ENCODE measurements around the gene GFAP.
A peak's percentile ranks its signal among the peaks of the same experiment; 100 is the strongest.

The GFAP gene

GRCh38 chr17:44931376-44931775 is 16.1 kb upstream of the GFAP start:
- no peak for DNase-seq

GRCh38 chr17:44930667-44931066 is 15.4 kb upstream of the GFAP start:
- DNase-seq: no peak

- no peak for DNase-seq
Observed at GRCh38 chr17:44928950-44929720, 13.8 kb upstream of the GFAP start.

- DNase-seq: no peak
Observed at GRCh38 chr17:44928136-44928535, 12.8 kb upstream of the GFAP start.

- DNase-seq: no peak
Observed at GRCh38 chr17:44927696-44928095, 12.4 kb upstream of the GFAP start.

- DNase-seq: no peak
Observed at GRCh38 chr17:44926821-44927525, 11.7 kb upstream of the GFAP start.

GRCh38 chr17:44925731-44926697 is 10.7 kb upstream of the GFAP start:
- DNase-seq: no peak

GRCh38 chr17:44924107-44924544 is 8.8 kb upstream of the GFAP start:
- DNase-seq: no peak

GRCh38 chr17:44922746-44923470 is 7.6 kb upstream of the GFAP start:
- DNase-seq: no peak

- no peak for DNase-seq
Observed at GRCh38 chr17:44922136-44922535, 6.8 kb upstream of the GFAP start.

GRCh38 chr17:44921122-44921882 is 6.0 kb upstream of the GFAP start:
- no peak for DNase-seq

- no peak for DNase-seq
Observed at GRCh38 chr17:44920565-44920940, 5.3 kb upstream of the GFAP start.

GRCh38 chr17:44919885-44920564 is 4.7 kb upstream of the GFAP start:
- peak in 1 of 2 experiments; percentile 84 for DNase-seq

GRCh38 chr17:44919411-44919810 is 4.1 kb upstream of the GFAP start:
- no peak for DNase-seq

GRCh38 chr17:44918006-44918405 is 2.7 kb upstream of the GFAP start:
- no peak for DNase-seq

GRCh38 chr17:44917456-44917855 is 2.2 kb upstream of the GFAP start:
- no peak for DNase-seq

- peak in 1 of 2 experiments; percentile 63 for DNase-seq
Observed at GRCh38 chr17:44916781-44917241, 1.5 kb upstream of the GFAP start.

- DNase-seq: no peak
Observed at GRCh38 chr17:44915862-44916780, 821 bp upstream of the GFAP start.

- no peak for DNase-seq
Observed at GRCh38 chr17:44914698-44915271, 515 bp downstream of the GFAP start.

Measured in cerebellar nuclear complex (tissue), 1 donor.